Activated CD8-positive, alpha-beta memory T cell treated with anti-CD3 and anti-CD28 coated beads, Interleukin-2, amount 50 U/mL, for 48 hours (primary cell): ENCODE data around the gene ACER1.
"Not testable (repeated sequence)": the region's sequence is repeated elsewhere in the genome, so short reads cannot be mapped to it uniquely, and the experiment has no call there.

Experiments used
- DNase-seq: peaks from one replicate; pipeline ENCODE4 v3.0.0-alpha.2; 2020

ACER1 gene

DNA sequence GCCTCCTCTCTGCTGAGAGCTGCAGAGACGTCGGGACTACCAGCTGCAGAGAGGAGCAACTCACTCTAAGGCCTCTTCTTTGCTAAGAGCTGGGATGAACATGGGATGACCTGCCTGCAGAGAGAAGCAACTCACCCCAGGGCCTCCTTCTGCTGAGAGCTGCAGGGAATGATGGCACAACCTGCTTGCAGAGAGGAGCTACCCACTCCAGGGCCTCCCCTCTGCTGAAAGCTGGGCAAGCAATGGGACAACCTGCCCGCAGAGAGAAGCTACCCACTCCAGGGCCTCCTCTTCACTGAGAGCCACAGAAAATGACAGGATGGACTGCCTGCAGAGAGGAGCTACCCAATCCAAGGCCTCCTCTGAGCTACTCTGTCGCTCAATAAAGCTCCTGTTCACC, 46.7 kb downstream of the ACER1 start:
- no peak for DNase-seq

DNA sequence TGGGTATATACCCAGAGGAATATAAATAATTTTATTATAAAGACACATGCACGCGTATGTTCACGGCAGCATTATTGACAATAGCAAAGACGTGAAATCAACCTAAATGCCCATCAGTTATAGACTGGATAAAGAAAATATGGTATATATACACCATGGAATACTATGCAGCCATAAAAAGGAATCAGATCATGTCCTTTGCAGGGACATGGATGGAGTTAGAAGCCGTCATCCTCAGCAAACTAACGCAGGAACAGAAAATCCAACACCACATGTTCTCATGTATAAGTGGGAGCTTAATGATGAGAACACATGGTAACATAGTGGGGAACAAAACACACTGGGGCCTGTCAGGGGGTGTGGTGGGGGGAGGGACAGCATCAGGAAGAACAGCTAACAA, 51.0 kb downstream of the ACER1 start:
- DNase-seq = not testable (repeated sequence)

DNA sequence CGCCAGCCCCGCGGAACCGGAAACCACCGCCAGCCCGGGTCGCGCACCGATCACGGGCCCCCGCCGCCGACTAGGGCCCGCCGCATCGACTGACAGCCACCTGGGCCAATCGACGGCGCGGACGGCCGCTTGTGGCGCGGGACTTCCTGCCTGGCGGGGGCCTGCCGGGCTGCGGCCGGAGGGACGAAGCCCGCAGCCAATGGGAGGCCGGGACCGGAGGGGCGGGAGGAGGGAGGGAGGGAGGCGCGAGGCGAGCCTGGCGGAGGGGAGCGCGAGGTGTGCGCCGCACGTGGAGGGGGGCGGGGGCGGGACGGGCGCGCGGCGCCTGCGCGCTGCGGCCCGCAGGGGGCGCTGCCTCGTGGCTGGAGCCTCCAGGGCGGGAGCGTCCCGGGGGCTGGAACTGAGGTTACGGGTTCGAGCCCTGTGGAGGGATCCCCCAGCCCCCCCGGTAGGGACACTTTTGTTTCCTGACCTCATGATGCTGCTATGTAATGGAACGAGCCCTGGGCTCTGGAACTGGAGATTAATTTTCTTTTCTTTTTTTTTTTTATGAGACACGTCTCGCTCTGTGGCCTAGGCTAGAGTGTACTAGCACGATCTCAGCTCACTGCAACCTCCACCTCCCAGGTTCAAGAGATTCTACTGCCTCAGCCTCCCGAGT, 53.4 kb downstream of the ACER1 start, which contains the start of gene MLLT1:
Gene MLLT1, minus strand, starts transcription at position 45 of the 661 bp plus-strand sequence. CDS start 191 bp downstream, outside the sequence.
- peak; percentile 98 for DNase-seq

DNA sequence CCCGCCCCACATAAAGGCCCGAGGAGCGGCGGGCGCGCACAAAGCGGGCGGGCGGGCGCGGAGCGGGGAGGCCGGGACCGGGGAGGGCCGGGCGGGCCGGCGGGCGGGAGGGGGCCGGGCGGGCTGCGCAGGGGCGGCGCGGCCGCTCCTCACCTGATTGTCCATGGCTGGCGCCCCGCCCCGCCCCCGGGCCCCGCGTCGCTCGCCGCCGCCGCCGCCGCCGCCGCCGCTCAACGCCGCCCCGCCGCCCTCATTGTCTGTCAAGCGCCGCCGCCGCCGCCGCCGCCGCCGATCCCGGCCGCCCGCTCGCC, 53.8 kb downstream of the ACER1 start:
- DNase-seq = no peak

DNA sequence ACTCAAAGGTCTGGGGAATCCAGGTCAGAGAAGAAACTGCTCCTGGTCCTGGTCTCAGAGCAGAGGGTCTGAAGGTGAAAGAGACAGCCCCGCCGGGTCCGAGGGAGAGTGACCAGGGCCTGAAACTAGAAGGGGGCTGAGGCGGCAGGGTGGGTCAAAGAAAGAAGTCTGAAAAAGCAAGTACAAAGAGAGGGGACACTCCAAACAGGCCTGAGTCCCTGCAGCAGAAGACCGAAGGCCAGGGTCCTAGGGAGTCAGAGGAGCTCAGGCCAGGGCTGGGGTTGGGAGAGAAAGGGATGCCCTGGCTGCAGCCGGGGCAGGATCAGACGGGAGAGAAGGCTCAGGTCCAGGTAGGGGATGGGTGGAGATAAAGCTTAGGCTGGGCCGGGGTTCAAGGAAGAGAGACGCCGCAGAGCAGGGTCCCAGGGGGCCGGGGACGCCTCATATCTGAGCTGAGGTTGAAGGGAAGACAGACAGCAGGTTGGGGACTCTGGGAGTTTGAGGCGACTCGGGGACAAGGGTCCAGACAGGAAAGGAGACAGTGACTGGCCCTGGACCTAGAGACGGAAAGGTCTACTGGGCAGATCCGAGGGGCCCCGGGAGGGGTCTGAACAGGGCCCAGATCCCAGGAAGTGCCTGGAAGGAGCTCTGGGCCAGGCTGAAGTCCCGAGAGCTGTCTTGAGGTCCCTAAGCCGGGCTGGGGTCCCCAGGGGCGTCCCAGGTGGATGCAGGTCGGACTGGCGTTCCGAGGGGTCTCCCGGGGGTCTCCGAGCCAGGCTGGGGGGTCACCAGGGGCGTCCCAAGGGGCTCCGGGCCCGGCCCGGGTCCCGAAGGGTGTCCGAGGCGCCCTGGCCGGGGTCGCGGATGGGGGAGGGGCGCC, 54.4 kb downstream of the ACER1 start:
- DNase-seq = peak; percentile 63

DNA sequence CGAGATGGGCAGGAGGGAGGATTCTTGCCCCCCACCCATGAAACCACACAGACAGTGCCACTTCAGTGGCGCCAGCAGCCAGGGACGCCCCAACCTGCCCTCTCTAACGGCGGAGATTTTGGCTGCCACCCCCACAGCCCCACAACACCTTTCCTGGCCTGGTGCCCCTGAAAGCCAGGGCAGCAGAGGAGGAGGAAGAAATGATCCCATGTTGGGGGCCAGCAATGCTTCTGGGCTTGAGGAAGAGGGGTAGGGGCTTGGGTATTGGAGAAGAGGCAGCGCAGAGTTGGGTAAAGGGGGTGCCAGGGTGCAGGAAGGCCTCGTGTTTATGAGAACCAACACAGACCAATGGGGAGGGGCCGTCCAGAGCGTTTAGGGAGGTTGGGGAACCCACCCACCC, 55.4 kb downstream of the ACER1 start:
- DNase-seq = no peak

DNA sequence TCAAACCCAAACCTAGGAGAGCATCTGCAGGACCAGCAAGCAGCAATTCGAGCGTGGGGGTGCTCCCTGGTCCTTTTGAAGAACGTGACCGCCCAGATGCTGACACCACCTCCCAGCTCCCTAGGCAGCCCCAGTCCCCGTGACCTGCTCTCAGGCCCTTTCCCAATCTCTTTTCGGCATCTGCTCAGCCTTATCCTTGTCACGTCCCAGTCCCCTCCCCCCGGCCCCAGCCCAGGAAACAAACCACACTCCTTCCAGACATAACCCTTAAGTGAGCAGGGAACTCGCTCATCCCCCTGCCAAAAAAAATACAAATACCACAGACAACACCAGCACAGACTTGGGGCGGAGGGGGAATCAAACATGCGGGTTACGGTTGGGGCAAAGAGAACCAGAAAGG, 57.0 kb downstream of the ACER1 start:
- DNase-seq = no peak

DNA sequence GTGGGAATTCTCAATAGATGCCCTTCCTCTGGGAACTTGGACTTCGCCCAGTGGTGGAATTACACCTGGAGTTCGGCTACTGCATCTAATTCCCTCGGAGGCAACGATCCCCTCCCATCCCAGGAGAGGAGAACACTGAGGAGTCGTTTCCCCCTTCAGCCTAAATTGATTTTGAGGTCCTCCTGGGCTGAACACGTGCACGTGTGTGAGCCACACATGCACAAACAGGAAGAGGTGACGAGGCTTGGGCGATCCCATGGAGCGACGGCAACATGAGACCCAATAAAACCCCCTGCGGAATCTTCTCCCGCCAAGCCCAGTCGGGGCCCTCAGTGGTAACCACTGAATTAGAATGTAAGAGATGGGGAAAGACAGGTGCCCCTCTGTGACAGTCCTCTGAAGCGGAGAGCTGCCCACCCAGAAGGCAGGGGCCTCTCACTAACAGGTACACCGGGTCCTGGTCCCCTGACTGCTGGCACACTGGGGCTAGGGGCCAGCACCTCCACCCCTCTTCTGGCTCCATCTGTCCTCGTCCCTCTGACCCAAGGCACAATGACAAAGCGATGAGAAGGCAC, 58.2 kb downstream of the ACER1 start:
- DNase-seq = no peak

DNA sequence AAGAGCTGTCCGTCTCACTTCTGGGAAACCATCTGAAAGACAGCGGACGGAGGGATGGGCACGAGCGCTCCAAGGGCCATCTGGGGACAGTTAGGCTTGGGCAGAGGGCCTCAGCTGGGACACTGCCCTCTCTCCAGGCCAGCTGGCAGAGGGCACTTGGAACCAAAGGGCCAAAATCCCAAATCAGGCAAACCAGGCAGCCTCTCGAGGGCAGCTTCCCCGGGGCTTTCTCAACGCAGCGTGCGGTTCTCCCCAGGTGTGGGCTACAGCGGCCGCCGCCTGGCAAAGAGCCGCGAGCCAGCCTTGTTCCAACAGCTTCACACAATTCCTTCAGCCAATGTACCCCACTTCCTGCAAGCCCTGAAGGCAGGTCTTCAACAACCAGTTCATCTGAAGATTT, 58.7 kb downstream of the ACER1 start:
- no peak for DNase-seq

DNA sequence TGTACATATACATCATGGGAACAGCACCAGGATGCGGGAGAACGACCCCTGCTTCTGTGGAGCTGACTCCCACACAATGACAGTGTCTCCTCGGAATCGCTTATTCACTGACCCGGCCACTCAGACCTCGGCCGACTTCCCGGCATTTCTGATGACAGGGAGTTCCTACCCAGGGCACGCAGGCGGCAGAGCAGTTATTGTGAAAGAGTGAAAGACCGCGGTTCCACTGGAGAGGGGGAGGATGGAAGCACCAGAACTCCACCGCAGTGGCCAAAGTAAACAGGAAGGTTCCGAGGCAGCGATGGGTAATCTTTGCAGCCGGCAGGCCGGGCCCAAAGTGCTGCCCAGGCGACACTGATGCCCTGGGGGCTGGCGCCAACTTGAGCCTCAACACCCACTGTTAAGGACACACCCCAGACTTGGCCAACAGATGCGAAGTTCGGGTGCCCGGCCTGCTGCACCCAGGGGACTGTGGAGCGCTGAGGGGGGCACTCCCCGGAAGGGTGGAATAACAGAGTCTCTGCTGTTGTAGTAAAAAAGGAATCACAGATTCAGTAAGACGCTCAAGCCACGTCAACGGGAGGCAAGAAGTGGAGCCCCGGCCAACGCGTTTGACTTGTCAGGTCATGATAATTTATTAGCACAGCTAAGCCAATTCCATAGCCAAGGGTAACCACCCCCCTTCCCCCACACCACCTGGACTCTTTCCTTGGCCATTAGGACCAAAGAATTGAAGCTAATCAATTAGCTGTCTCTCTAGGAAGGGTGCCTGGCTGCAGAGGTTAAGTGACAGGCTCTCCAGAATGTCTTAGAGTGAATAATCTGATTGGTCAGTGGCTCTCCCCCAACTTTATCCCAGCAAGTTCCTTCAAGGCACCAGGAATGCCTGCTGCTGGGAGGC, 59.5 kb downstream of the ACER1 start:
- DNase-seq = no peak

DNA sequence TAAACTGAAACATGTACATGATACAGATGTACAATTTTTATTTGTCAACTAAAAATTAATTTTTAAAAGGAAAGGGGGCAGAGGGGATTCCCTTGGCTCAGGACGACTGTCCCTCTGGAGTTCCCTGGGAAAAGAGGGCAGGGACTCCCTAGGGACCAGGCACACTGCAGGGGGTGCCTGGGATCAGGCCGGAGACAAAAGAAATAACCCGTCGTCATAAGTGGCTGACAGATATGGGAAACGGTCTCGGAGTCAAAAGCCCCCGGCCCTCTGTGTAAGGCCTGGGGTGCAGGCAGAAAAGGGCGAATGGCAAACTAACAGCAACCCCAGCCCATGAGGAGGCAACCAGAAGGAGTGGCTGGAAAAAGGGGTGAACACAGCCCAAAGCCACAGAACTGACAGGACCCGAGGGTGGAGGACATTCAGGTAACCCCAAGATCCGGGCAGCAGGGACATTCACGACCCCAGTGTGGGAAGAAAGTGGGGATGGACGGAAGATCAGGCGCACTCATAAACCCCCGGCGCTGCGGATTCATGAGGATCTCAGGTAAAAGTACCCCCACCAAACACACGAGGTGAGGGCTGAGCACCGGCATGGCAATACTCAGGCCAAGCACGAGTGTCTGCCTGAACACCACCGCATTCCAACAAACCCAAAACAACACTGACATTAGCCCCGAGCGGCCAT, 60.4 kb downstream of the ACER1 start:
- no peak for DNase-seq

DNA sequence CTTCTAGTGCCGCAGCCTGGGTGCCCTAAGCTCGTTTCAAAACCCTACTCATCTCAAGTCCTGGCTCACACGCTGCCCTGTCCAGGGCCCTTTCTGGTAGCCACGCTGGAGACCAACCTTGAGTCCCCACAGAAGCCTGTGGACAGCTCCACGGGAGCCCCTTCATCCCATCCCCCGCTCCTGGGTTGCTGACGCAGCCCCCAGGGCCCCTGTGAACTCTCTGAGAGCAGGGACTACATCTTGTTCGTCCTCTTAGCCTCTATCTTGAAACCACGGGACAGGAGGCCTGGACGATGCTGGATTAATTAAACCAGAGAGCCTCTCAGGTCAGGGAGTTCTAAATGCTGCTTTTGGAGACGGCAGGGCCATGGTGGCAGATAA, 61.0 kb downstream of the ACER1 start:
- no peak for DNase-seq

DNA sequence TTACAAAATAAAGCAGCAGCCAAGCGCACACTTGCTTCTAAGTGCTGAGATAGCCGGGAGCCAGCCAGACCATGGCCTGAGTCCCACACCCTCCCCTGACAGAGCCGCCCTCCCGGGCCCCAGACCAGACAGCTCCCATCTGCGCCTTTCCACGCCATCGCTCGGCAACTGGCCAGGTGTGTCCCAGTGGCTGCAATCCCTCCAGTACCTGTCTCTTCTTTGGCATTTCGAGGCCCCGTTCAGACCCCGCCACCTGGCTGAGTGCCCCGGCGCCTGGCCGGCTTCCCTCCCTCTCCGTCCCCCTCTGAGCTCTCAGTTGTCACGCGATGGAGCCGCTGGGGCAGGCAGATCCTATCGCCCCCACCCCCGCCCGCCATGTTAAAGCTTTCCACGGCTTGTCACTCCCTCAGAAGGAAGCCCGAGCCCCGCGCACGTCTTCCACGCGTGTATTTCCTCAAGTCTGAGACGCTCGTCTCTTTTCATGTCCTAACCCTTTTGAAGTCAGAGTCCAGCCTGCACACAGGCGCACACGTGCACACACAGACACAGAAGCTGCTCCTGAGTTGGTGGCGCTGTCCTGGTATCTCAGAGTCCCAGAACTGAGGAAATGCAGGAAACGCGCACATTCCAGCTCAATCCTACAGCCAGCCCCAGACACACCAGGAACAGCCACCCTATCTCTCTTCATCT, 61.5 kb downstream of the ACER1 start:
- DNase-seq = no peak

DNA sequence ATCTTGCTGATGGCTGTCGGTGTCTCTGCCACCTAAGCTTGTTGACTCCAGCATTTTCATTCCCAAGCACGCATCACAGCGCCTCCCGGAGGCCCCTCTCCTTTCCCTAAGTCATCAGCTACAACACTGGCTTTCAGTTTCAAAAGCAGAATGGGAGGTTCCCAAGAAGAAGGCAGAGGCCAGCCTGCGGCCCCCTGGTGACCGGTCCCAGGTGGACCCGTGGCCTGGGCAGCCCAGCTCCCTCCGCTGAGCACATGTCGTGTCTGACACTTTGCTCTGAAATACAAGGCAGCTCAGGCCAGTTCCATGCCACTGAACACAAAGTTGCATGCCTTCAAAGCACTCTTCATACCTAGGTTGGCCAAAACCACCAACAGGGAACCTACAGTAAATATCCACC, 62.2 kb downstream of the ACER1 start:
- no peak for DNase-seq

DNA sequence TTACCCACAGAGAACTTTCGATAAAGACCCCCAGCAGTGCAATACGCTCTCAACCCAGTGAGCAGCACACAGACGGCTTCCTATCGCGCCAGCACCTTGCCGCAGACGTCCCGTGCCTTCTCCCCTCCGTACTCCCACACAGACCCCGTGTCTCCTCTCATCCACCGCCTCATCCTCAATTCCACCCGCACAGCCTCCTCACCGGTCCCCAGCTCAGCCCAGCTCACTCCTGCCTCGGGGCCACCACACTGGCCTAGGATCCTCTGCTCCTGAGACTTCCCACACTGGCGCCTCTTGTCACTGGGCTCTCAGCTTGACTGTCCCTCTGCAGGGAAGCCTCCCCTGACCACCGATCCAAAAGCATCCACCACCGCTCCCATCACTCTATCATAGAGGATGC, 62.6 kb downstream of the ACER1 start:
- DNase-seq = no peak

DNA sequence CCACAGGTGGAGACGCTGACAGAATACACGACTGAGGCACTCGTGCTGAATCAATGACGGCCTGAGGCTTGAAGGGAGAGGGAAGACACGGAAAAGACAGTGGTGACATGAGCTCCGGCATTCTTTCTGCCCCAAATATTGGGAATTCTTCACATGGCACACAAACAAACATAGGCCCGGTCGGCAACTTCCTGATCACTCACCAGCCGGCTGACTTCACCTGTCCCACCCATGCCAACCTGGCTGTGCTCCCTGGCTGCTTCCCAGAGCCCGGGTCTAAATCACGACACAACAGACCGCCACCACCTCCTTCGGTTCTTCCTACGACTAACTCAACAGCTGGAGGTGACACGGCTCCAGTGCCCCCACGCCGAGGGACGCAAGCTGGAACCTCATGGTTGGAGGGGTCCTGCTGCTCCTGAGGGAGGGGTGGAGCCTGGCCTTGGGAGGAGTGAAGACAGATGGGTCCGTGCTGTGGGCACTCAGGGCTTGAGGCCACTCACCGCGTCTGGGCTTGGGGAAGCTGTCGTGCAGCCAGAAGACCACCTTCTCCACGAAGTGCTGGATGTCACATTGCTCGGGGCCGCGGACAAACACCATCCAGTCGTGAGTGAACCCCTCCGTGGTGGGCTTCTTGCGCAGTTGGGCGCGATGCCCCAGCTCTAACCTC, 63.2 kb downstream of the ACER1 start:
- DNase-seq = no peak

DNA sequence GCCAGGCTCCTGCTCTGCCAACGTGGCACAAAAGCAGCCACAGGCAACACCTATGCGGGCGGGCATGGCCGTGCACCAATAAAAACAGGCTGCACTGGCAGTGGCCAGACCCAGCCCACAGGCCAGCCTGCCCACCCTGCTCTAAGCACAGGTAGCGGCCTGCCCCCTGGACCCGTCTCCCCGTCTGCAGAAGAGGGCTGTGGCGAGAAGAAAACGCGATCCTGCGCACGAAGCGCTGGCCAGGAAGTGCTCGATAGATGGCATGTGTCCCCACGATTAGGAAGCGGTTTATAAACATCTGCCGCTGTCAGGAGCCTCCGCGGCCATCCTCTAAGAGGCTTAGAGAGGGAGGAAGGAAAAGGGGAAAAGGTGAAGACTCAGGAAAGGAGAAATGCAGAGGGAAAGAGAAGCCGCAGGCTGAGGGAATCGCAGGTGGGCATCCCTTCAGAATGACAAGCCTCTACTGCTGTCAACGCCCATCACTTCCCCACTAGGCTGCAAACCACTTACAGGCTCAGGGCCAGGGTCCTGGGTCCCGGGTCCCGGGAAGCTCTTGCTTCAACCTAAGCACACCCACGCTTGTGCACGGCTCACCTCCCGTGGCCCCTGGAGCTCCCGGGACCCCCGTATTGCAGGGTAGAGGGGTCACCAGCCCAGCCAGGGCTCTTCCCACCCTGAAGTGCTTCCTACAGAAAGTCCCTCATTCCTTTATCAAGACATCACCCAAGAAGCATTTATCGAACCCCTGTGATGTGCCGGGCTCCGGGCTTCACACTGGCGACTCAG, 64.1 kb downstream of the ACER1 start:
- DNase-seq = no peak

DNA sequence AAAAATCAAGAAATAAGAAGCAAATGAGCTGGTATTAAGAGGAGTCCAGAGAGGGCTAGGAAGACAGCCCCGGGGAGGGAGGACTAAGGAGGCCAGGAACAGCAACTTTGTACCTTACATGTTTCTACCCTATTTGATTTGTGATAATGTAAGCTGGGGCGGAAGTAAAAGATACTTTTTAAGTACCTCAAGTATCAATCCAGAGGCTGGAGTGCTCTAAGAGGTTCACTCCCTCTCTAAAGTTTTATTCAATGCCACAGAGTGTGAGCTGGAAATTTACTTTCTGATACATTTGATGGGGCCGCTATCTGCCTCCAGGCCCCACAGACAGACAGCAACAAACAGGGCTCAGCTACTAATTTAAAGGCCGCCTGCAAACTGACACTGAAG, 65.0 kb downstream of the ACER1 start:
- no peak for DNase-seq

DNA sequence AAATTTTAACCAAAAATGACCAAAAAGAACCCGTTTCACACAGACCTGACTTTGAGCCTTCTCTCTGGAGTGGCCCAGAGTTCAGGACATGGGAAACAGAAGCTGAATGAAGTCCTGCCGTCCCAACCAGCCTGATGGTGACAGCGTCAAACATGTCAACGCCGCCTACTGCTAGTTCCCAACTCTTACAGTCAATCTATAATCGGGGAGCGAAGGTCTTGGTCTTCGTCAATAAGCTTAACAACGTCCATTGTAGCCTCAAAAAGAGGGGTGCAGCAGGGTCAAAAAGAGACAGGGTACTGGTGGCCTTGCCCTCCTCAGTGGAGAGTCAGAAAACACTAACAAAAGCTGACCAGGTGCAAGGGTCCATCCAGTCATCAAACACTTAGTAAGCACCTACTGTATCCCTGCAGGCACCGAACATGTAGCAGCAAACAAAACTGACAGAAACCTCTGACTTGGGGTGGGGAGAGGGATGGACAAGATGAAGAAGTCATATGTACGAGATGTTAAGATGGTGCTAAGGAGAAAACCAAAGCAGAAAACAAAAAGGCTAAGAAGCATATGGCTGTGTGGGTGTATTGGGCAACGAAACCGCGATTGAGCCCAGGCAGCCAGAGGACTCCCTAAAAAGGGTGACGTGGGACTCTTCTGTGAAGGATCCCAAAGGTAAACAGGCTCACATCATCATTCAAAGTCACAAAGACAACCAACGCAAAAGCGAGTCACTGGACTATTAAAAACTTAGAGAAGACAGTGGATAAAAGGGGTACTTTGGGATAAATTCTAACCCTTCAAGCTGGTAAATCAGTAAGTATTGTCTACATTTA, 65.6 kb downstream of the ACER1 start:
- DNase-seq = no peak

DNA sequence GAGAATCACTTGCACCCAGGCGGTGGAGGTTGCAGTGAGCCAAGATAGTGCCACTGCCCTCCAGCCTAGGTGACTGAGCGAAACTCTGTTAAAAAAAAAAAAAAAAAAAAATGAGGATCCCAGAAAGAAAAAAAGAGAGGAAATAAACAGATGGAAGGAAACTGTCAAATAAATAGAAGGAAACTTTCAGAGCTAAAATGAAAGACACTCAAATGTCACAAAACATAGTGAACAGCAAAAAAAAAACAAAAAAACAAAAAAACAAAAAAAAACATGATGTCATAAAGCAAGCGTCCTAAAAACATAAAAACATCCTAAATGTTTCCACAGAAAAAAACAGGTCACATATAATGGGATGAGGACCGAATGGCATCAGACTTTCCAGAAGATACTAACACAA, 68.6 kb downstream of the ACER1 start:
- DNase-seq = no peak
